HG02870 (cell line): ENCODE results near the gene IQCN.

Source experiments
- ATAC-seq: cut with Tn5 transposase; IDR thresholded peaks from one replicate; pipeline ENCODE4 v1.9.1; 2021; ENCODE audit warnings: mild to moderate bottlenecking, moderate library complexity; ENCODE audit not compliant: unreplicated experiment

Gene IQCN

GRCh38 chr19:18304458-18305310 lies 30.4 kb upstream of the IQCN start:
- peak; percentile 38 for ATAC-seq

DNA sequence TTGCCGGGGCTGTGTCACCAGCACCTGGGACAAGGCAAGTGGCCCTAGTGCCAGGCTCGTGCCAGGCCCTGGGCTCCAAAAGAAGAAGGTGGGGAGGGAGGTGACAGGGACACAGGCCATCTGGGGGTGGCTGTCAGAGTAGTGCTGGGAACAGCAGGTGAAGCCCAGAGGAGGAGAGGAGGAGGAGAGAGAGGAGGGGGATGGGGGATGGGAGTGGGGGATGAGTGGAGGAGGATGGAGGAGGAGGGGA lies 29.9 kb upstream of the IQCN start:
- no peak for ATAC-seq

DNA sequence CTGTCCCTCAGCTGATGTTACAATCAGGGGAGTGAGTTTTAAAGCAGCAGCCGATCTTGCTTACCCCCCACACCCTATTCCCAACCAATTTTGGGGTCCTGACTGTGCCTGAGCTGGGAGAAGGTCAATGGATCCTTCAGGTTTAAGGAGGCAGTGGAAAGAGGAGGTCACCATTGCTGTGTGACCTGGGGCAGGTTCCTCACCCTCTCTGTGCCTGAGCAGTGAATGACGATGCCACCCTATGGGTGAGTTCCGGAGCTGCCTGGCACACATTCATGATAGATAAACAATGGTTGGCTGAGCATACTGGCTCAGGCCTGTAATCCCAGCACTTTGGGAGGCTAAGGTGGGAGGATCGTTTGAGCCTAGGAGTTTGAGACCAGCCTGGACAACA lies 27.5 kb upstream of the IQCN start:
- ATAC-seq: no peak

- ATAC-seq: no peak
Observed at GRCh38 chr19:18300930-18301717, 26.9 kb upstream of the IQCN start.

DNA sequence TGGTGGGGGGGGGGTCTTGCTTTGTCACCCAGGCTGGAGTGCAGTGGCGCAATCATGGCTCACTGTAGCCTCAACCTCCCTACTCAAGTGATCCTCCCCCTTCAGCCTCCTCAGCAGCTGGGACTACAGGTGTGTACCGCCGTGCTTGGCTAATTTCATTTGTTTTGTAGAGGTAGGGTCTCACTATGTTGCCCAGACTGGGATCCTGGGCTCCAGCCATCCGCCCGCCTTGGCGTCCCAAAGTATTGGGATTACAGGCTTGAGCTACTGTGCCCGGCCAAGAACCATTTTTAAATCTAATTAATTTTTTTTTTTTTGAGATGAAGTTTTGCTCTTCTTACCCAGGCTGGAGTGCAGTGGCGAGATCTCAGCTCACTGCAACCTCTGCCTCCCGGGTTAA lies 25.4 kb upstream of the IQCN start:
- ATAC-seq: no peak

GRCh38 chr19:18298601-18299000 lies 24.3 kb upstream of the IQCN start:
- no peak for ATAC-seq

- ATAC-seq: no peak
Observed at GRCh38 chr19:18297308-18297707, 23.1 kb upstream of the IQCN start.

- ATAC-seq: no peak
Observed at GRCh38 chr19:18295034-18295451, 20.8 kb upstream of the IQCN start.

DNA sequence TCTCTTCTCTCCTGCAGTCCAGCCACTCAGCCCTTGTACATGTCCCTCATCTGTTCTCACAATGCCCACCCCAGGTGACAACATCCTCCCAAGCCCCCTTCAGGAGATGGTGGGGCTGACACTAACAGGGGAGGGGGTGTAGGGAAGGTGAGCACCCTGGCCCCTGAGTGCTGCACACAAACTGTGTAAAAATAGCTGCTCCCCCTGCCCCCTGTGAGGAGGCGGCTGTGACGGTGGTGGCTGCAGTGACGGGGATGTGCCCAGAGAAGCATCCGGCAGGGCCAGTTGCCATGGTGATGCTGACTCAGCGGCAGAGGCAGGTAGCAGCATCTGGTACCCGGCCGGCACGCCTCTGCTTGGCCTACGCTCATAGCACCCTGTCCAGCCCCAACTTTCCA lies 20.2 kb upstream of the IQCN start:
- no peak for ATAC-seq

DNA sequence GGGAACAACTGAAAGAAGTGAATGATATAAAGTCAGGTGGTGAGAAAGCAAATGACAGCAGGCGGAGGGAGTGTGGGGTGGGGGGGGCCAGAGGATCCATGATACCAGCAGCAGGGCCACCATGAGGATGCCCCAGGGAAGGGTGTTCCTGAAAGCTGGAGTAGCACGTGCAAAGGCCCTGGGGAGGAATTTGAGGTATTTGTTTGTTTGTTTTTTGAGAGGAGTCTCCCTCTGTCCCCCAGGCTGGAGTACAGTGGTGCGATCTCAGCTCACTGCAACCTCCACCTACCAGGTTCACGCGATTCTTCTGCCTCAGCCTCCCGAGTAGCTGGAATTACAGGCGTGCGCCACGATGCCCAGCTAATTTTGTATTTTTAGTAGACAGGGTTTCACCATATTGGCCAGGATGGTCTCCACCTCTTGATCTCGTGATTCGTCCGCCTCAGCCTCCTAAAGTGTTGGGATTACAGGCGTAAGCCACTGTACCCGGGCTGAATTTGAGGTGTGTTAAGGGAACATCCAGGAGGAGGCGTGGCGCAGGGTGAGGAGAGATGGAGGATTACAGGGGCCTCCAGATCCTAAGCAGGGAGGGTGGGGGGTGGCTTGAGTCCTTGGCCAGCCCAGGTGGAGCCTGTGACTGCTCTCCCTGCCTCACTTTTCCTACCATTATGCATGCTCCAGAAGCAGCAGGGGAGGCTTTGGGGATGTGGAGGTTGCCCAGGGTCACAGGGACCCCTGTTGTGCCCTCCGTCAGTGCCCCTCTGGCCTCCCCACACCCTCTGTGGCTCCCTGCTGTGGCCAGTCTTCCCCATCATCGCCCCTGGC lies 19.6 kb upstream of the IQCN start:
- no peak for ATAC-seq

DNA sequence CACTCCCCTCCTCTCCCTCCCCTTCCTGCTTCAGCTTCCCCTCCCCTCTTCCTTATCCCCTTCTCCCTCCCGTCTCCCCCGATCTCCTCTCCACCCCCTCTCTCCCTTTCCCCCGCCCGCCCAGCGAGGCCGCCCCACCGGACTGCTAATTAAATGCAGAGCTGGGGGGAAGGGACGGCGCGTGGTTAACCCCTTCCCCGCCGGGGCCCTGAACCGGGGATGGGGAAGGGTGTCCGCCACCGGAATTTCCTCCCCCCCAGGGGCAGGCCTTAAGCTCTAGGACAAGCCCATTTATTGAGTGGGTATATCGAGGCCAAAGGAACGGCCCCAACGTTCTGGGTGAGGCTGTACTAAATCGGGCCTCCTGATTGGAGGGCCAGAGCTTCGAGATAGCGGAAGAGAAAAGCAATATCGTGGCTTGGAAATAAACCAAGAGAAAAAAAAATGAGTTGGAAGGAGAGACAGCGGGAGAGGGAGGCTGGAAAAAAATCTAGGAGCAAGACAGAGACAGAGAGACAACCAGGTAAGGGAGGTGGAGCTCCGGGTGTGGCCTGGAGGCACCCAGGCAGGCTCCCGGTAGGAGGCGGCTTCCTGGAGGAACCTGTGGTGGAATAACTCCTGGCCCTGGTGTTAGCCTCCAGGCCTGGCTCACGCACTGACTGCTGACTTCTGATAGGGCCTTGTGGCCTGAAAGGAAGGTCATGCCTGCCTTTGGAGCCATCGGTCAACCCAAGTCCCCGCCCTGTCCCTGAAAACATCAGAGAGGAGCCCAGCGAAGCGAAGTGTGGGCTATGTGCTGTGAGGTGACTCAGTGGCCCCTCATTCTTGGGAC lies 18.8 kb upstream of the IQCN start:
- ATAC-seq: no peak

DNA sequence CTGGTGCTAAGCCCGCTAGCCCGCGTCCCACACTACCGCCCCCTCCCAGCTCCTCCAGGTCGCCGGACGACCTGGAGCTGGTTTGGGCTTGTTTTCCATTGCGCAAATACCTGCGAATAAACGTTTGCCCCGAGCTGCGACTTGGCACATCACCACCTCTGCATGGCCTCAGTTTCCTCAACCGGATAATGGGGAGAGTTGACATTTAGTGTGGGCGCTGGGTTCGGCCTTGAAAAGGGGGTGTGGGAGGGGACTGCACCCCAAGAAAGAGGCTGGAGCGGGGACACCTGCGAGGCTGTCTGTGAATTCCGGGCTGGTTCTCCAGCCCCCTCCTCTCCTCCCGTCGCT lies 18.2 kb upstream of the IQCN start:
- no peak for ATAC-seq

DNA sequence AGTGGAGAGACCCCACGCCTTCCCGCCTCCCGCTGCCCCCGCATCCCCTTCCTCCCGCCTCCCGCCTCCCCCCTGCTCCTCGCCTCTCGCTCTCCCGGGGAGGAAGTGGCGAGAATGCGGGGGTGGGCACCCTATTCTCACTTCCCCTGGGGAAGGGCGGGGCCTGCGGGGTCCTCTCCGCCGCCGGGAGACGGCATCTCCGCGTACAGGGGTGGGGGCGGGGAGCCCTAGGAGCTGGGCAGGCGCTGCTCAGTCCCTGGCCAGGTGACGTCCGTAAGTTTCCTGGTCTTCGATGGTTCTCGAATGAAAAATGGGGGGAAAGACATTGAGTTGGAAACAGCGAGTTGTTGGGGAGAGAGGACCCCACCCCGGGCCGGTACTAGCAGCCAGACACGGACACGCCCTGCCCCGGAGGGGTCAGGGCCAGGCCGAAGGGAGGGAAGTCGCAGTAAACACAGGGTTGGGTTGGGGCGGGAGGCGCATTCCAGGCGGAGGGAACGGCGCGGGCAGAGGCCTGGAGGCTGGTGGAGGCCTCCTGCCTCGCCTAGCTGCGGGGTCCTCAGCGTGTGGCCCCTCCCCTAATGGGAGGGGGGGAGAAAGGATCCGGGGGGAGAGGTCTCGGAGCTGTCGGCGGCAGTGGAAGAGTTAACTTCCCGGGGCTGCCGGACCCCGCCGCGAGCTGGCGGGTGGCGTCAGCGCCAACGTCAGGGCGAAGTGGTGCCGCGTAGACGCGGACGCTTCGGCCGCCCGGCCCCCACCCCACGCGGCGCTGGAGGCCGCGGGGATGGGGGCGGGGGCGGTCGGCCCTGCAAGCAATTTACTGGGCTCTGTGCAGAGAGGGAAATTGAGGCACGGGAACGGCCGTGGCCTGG lies 17.6 kb upstream of the IQCN start:
- peak; percentile 36 for ATAC-seq

DNA sequence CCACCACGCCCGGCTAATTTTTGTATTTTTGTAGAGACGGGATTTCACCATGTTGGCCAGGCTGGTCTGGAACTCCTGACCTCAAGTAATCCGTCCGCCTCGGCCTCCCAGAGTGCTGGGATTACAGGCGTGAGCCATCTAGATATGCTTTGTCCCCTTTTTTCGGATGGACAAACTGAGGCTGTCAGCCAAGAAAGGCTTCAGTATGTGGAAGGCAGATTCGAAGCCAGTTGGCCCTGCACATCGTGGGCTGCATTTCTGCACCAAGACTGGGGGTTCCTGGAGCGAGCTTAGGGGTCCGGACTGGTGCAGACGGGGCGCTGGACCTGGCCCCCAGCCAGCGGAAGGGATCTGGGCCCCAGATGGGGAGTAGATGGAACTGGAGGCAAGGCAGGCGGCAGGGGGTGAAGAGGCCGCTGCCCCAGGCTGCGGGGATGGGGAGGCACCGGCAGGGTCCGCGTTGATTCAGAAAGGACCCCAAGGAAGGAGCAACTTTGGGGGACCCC lies 16.8 kb upstream of the IQCN start:
- peak; percentile 6 for ATAC-seq

DNA sequence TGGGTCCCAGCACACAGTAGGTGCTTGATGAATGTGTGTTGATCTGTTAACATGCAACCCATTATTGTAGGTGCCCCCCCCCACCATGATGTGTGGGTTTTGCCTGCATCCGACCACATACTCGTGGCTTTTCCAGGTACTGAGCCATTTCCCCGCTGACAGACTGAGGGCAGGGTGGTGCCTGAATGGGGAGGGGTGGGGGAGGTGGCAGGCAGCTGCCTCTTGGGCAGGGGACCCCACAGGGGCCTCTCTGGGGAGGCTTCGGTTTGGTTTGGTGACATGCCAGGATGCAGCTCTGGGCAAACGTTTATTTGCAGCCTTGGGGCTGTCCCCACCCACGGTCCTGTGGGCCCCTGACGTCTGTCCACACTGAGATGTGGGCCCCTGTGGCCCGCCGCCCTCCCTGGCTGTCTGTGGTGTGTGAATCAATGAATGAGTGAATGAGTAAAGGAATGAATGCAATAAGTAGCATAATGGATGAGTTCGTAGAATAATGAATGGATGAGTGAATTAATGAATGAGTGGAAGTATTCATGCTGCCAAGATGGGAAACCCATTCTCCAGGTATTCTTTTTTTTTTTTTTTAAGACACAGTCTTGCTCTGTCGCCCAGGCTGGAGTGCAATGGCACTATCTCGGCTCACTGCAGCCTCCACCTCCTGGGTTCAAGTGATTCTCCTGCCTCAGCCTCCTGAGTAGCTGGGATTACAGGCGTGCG lies 16.2 kb upstream of the IQCN start:
- ATAC-seq: no peak

DNA sequence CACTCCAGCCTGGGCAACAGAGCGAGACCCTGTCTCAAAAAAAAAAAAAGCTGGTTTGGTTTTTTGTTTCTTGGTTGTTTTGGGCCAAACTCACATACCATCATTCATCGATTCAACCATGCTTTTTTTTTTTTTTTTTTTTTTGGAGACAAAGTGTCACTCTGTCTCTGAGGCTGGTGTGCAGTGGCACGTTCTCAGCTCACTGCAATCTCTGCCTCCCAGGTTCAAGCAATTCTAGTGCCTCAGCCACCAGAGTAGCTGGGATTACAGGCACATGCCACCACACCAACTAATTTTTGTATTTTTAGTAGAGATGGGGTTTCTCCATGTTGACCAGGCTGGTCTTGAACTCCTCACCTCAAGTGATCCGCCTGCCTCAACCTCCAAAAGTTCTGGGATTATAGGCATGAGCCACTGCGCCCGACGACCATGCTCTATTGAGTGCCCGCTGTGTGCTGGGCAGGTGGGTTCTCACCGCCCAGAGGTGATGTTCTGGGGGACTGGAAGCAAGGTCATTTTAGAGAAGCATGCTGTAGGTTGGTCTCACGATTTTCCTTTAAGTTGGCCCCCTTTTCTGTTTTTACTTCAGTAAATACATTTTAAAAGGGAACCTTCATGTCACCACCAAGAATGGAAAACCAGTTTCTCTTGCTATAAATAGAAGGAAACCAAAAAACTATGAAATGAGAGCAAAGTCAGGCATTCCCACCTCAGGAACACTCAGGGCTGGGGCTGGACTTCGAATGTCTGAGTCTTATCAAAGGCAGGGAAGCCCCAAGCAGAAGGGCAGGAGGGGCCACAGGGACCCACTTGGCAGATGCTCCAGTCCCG lies 15.4 kb upstream of the IQCN start:
- no peak for ATAC-seq

GRCh38 chr19:18287836-18288772 lies 13.9 kb upstream of the IQCN start:
- no peak for ATAC-seq
